PFSK-1 (cell line): ENCODE measurements around the gene SS18L1.

Experiments used
- POLR2AphosphoS5 ChIP-seq: IDR thresholded peaks from 2 replicates; pipeline ENCODE4 v1.6.1; 2012; ENCODE audit warnings: low read depth, mild to moderate bottlenecking, control low read depth, low read length, moderate library complexity
- TAF1 ChIP-seq: IDR thresholded peaks from 2 replicates; pipeline ENCODE4 v1.6.1; 2012; ENCODE audit warnings: low read length, control low read depth, borderline replicate concordance; ENCODE audit not compliant: insufficient read depth

DNA sequence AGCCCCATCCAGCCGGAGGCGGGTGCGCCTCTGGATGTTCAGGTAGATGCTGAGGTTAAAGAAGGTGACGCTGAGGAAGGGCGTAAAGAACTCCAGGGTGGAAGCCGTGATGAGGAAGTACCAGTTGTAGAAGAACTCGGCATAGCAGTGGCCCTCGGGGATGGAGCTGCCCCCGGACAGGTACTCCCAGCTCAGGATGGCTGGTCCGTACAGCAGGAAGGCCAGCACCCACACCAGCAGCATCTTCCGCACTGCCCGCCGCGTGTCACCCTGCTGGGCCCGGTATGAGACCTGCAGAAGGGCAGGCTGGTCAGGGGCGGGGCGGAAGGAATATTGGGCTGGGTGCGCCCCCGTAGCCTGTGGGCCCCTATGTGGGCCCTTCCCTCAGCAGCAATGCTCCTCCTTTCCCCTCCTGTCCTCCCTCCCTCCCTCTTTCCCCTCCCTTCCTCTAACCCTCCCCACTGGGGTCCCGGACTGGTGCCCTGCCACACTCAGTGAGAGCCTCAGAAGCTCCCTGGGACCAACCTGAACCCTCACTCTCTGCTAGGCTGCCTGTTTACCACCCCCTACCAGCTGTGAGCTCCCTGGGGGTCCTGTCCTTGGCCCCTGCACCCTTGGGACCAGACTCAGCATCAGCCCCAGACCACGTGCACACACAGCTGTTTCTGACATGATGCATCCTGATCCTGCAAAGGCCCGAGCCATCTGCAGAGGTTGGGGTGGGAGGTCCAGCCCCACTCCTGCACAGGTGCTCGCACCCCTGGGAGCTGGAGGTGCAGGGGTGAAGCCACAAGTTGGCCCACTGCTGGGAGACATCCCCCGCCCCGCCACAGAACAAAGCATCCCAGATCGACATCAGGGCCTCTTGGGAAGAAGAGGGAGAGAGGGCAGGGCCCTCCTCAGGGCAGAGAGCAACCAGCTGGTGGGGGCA, 73.3 kb downstream of the SS18L1 start:
- TF ChIP-seq POLR2AphosphoS5 (no peak), TAF1 (no peak)
